Adrenal gland (tissue), 12 donors: ENCODE results near the gene POLDIP3. TPM values are rescaled to one million over a fixed set of nuclear protein-coding genes. Genes with fewer than 3 reads are reported as not detected.
"Not testable (repeated sequence)": the region's sequence is repeated elsewhere in the genome, so short reads cannot be mapped to it uniquely, and the experiment has no call there.

ENCODE experiments used
- DNase-seq, 7 donors: peaks; one replicate each; pipeline ENCODE4 v3.0.0-alpha.2; 2019 to 2020
- H3K27ac ChIP-seq, 5 donors: fragments of 200-600 bp; sonication (generic) in 4 of 5; 1 replicate in 3 of 5; 2 replicates in 2 of 5; pipeline versions ENCODE4 v1.5.1 to v1.8.0; 2016 to 2020; ENCODE audit warnings: mild to moderate bottlenecking in 1 of 5
- H3K27me3 ChIP-seq: fragments of 200-600 bp; 2 replicates; pipeline ENCODE4 v1.8.0; 2021
- H3K36me3 ChIP-seq, 2 donors: fragments of 200-600 bp; replicated peaks in 1 of 2; 1 replicate in 1 of 2; 2 replicates in 1 of 2; pipeline versions ENCODE4 v1.5.1 to v1.8.0; 2018 to 2022
- H3K4me1 ChIP-seq, 2 donors: fragments of 200-600 bp; replicated peaks in 1 of 2; 1 replicate in 1 of 2; 2 replicates in 1 of 2; pipeline versions ENCODE4 v1.5.1 to v1.8.0; 2018 to 2021
- H3K4me3 ChIP-seq, 4 donors: fragments of 200-600 bp; sonication (generic) in 3 of 4; one replicate each; pipeline ENCODE4 v1.5.1; 2016 to 2018
- H3K9me3 ChIP-seq, 3 donors: fragments of 200-600 bp; sonication (generic) in 1 of 3; replicated peaks in 1 of 3; 1 replicate in 2 of 3; 2 replicates in 1 of 3; pipeline versions ENCODE4 v1.5.1 to v1.8.0; 2016 to 2021
- POLR2A ChIP-seq, 2 donors: fragments of 450-650 bp; IDR thresholded peaks; one replicate each; pipeline ENCODE4 v1.6.1; 2017; ENCODE audit warnings: antibody characterized with exemption in 2 of 2, mild to moderate bottlenecking in 2 of 2, moderate library complexity in 1 of 2
- WGBS, 4 donors: extraction: QIAGEN DNeasy Blood & Tissue Kit in 2 of 4; methylation state at CpG; one replicate each; pipeline versions ENCODE4 v1.1.5 to v1.1.7; 2013 to 2017; 5-methylcytosine and 5-hydroxymethylcytosine counted together
- intact Hi-C, 2 donors: fragments of 100-400 bp; cut with DNase I; formaldehyde crosslinking; loops; one replicate each; pipeline versions ENCODE4 v1.14.1 to v1.15.0; 2022 to 2023
- polyA plus RNA-seq, 3 donors: library from polyadenylated mRNA; stranded (reverse); fragments of 200-250 nt in 2 of 3; fragments of 350-450 nt in 1 of 3; fragmentation: Illumina TruSeq in 1 of 3; extraction: RNeasy Lipid Tissue Mini Kit (QIAGEN cat#74804) in 1 of 3; gene quantifications; one replicate each; pipeline ENCODE4 v1.2.3, GENCODE V29; 2013 to 2014
- total RNA-seq, 9 donors: library from RNA; depleted of rRNA in 4 of 9; stranded (reverse); fragments of >200 nt in 4 of 9; fragments of 120-200 nt in 1 of 9; fragmentation: NEBNext Ultra II Directional in 1 of 9; extraction: Animal tissue kit (Norgen Biotek cat#: 25700) in 1 of 9; gene quantifications; one replicate each; pipeline versions ENCODE4 v1.1.0 to v1.2.4, GENCODE V29; 2013 to 2023
- TF ChIP-seq, protein P1 (sequence below), 6 experiments: fragments of 450-650 bp in 4 of 6; fragments of 200-600 bp in 2 of 6; sonication (generic) in 1 of 6; IDR thresholded peaks; 1 replicate in 5 of 6; 2 replicates in 1 of 6; pipeline versions ENCODE4 v1.5.1 to v1.8.0; 2016 to 2021; ENCODE audit warnings: antibody characterized with exemption in 6 of 6, mild to moderate bottlenecking in 2 of 6, moderate library complexity in 1 of 6
- donor health status: healthy with polysubstance abuse.
- donor health status: Bipolar disorder and iron deficiency.
- donor health status: DM: yes; HTN: yes; CAD: no.
- donor health status: DM: no; HTN: no; CAD: no.
- donor health status: DM: no; HTN: no; CAD: no.
- donor health status: DM: yes; HTN: yes; CAD: no.

The POLDIP3 gene
- total and polyA plus RNA-seq, 12 donors, result 18.7 to 80.2 (median 45.4) TPM

DNA sequence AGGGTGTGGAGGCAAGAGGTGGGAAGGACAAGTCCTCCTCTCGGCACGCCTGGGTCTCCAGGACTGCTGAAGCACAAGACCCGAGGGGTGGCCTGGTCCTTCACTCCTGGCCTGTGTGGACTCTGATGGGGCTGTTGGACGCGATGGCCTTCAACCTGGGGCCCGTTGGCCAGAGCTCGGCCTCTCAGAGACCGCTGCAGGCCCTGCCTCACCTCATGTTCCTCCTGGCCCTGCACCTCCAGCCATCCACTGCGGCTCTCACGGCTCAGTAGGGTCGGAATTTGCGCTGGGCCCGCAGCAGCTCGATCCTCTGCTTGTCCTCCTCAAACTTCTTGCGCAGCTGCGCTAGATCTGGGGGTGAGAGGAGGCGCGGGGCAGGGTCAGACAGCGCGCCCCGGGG, 40.2 kb downstream of the POLDIP3 start:
- intact Hi-C loops, H3K4me3 ChIP-seq, H3K4me1 ChIP-seq, H3K9me3 ChIP-seq, H3K27me3 ChIP-seq, DNase-seq, H3K27ac ChIP-seq: not testable (repeated sequence)
- WGBS, 4 donors, result 90 to 91% (median 90%) methylated on average over 5 to 18 of the region's 21 CpGs
- peaks cover 0 to 33% of the 10 kb centered on the region in 2 donors for H3K36me3 ChIP-seq

DNA sequence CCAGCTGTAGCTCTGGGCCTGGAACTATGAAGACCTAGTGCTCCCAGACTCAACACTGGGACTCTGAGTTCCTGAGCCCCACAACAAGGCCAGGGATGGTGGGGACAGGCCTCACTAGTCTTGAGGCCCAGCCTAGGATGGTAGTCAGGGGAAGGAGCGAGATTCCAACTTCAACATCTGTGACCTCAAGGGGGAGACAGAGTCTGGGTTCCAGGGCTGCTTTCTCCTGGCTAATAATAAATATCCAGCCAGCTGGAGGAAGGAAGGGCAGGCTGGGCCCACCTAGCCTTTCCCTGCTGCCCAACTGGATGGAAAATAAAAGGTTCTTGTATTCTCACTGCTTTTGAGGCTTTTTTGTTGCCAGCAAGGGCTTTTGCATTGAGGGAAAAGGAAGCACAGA, 40.6 kb downstream of the POLDIP3 start:
- intact Hi-C loops, H3K27ac ChIP-seq, H3K4me1 ChIP-seq, H3K4me3 ChIP-seq, H3K27me3 ChIP-seq, H3K9me3 ChIP-seq: not testable (repeated sequence)
- peaks cover 0 to 33% of the 10 kb centered on the region in 2 donors for H3K36me3 ChIP-seq
- DNase-seq, result peak in 1 of 7 donors; percentile 36
- 62 to 89% methylated on average over 1 of the region's 1 CpG; no CpG with 5 or more reads in 2 of the 4 donors for WGBS, 4 donors

DNA sequence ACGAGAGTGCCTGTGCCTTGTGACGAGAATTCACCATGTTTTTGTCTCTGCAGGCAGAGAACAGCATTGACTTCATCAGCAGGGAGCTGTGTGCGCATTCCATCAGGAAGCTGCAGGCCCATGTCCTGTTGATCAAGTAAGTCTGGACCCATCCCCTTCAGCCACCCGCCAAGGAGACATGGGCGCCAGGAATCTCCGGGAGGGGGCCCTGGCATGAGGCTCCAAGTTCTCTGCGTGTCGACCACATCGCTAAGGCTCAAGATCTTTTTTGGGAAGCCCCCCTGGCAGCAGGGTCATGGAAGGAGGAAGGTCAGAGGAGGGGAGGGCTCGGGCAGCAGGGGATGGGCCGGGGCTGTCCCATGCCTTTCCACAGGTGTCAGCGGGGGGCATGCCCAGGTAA, 43.6 kb downstream of the POLDIP3 start:
- H3K27me3 ChIP-seq, H3K4me3 ChIP-seq, H3K27ac ChIP-seq, intact Hi-C loops, DNase-seq, H3K4me1 ChIP-seq, H3K9me3 ChIP-seq: not testable (repeated sequence)
- H3K36me3 ChIP-seq, result peaks cover 0 to 18% of the 10 kb centered on the region in 2 donors
- 93 to 94% methylated on average over 10 to 12 of the region's 12 CpGs; no CpG with 5 or more reads in 2 of the 4 donors for WGBS, 4 donors

GRCh38 chr22:42570580-42570979, 44.1 kb downstream of the POLDIP3 start:
- DNase-seq, H3K4me3 ChIP-seq, intact Hi-C loops, H3K27ac ChIP-seq, H3K27me3 ChIP-seq, H3K4me1 ChIP-seq, H3K9me3 ChIP-seq: not testable (repeated sequence)
- WGBS, 4 donors, result 84 to 87% (median 85%) methylated on average over 8 to 9 of the region's 9 CpGs
- H3K36me3 ChIP-seq, result peaks cover 0 to 18% of the 10 kb centered on the region in 2 donors

DNA sequence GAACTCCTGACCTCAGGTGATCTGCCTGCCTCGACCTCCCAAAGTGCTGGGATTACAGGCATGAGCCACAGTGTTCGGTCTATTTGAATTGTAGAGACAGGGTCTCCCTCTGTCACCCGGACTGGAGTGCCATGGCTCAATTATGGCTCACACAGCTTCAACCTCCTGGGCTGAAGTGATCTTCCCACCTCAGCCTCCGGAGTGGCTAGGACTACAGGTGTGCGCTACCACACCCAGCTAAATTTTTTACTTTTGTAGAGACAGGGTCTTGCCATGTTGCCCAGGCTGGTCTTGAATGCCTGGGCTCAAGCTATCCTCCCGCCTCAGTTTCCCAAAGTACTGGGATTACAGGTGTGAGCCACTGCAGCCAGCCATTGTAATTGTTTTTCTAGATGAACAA, 46.7 kb downstream of the POLDIP3 start:
- 76 to 94% (median 83%) methylated on average over 3 to 5 of the region's 6 CpGs for WGBS, 4 donors
- H3K4me3 ChIP-seq, H3K36me3 ChIP-seq, intact Hi-C loops, H3K4me1 ChIP-seq, DNase-seq, H3K9me3 ChIP-seq, H3K27ac ChIP-seq, H3K27me3 ChIP-seq: not testable (repeated sequence)

DNA sequence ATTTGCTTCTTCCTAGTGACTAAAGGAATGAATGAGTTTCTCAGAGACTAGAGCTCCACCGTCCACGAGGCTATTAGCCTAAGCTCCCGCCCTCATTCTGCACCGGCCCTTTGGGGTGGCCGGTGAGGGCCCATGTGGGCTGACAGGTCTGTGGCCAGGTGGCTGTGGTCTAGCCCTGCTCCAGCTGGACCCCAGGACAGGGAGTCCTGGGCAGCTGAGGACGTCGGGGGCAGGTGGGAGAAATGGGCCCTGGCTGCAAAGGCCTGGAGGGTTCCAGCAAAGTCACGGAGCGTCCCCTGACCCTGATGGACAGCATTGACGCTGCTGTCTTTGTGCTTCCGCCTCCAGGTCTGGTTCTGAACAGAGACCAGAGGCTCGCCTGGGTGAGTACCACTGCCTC, 48.7 kb downstream of the POLDIP3 start:
- H3K36me3 ChIP-seq, result no peaks in the 10 kb centered on the region
- H3K27me3 ChIP-seq, result no peaks in the 10 kb centered on the region
- H3K27ac ChIP-seq, result no peak overlapping the region
- intact Hi-C loops, result no loop called here
- 92 to 96% (median 94%) methylated on average over 12 of the region's 12 CpGs for WGBS, 4 donors
- no peaks in the 10 kb centered on the region for H3K9me3 ChIP-seq
- no peak for DNase-seq
- no peak overlapping the region for H3K4me3 ChIP-seq
- peaks cover 10 to 14% of the 10 kb centered on the region in 2 donors for H3K4me1 ChIP-seq
- TF ChIP-seq, protein P1, sequence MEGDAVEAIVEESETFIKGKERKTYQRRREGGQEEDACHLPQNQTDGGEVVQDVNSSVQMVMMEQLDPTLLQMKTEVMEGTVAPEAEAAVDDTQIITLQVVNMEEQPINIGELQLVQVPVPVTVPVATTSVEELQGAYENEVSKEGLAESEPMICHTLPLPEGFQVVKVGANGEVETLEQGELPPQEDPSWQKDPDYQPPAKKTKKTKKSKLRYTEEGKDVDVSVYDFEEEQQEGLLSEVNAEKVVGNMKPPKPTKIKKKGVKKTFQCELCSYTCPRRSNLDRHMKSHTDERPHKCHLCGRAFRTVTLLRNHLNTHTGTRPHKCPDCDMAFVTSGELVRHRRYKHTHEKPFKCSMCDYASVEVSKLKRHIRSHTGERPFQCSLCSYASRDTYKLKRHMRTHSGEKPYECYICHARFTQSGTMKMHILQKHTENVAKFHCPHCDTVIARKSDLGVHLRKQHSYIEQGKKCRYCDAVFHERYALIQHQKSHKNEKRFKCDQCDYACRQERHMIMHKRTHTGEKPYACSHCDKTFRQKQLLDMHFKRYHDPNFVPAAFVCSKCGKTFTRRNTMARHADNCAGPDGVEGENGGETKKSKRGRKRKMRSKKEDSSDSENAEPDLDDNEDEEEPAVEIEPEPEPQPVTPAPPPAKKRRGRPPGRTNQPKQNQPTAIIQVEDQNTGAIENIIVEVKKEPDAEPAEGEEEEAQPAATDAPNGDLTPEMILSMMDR (IDR thresholded peaks at IDR 0.05), result no peak
- no peak for TF ChIP-seq POLR2A (IDR thresholded peaks at IDR 0.05)

DNA sequence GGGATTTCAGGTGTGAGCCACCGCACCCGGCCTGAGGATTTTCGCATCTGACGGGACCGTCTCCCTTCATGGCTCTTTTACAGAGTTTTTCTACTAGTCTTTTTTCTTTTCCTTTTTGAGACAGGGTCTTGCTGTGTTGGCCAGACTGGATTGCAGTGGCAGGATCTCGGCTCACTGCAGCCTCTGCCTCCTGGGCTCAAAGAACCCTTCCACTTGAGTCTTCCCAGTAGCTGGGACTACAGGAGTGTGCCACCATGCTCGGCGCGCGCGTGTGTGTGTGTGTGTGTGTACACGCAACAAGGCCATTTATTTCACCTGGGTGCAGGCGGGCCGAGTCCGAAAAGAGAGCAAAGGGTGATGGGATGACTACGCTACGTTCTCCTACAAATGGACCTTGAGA, 50.0 kb downstream of the POLDIP3 start:
- no peak overlapping the region for H3K27ac ChIP-seq
- WGBS, 4 donors, result 96 to 98% (median 97%) methylated on average over 17 of the region's 17 CpGs
- TF ChIP-seq, protein P1 (IDR thresholded peaks at IDR 0.05), result no peak
- no peak for TF ChIP-seq POLR2A (IDR thresholded peaks at IDR 0.05)

DNA sequence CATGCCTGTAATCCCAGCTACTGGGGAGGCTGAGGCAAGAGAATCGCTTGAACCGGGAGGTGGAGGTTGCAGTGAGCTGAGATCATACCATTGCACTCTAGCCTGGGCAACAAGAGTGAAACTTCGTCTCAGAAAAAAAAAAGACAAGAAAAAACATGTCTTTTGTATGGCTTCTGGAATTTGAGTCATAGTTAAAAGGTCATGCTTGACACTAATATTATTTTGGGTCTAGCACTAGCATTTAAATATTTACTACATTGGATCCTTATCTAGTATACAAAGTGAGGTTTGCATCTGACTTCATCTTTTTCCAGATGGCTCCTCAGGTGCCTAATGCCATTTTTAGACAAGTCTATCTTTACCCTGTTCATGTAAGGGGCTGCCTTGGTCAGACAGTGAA, 50.7 kb downstream of the POLDIP3 start:
- H3K9me3 ChIP-seq, H3K27ac ChIP-seq, DNase-seq, intact Hi-C loops, H3K4me3 ChIP-seq, H3K27me3 ChIP-seq, H3K36me3 ChIP-seq: not testable (repeated sequence)
- H3K4me1 ChIP-seq, result peaks cover 10 to 14% of the 10 kb centered on the region in 2 donors
- 63 to 77% (median 70%) methylated on average over 3 of the region's 3 CpGs for WGBS, 4 donors

More for the DNA sequence above, 50.0 kb downstream of the POLDIP3 start:
- intact Hi-C loops, result no loop called here
- H3K27me3 ChIP-seq, result no peaks in the 10 kb centered on the region
- peaks cover 10 to 14% of the 10 kb centered on the region in 2 donors for H3K4me1 ChIP-seq
- H3K9me3 ChIP-seq, result no peaks in the 10 kb centered on the region
- no peak for DNase-seq
- H3K36me3 ChIP-seq, result no peaks in the 10 kb centered on the region
- no peak overlapping the region for H3K4me3 ChIP-seq
